ENCODE measurements around the gene TBC1D2.

TBC1D2 gene

GRCh38 chr9:98159301-98159700 lies 96.1 kb downstream of the TBC1D2 start:
- Histone ChIP-seq H3K27ac (ENCODE audit: low read length) (no peak overlapping the region), H3K4me3 (ENCODE audit: low read depth in 1 of 2, low read length in 2 of 2) (no peak overlapping the region), H3K36me3 (ENCODE audit: control insufficient read depth in 1 of 2, insufficient read depth in 2 of 2, low read length in 2 of 2) (no peaks in the 10 kb centered on the region), H3K27me3 (ENCODE audit: low read depth, low read length) (no peaks in the 10 kb centered on the region), H3K4me1 (ENCODE audit: control insufficient read depth in 1 of 2, insufficient read depth in 2 of 2, low read length in 2 of 2) (no peaks in the 10 kb centered on the region), H3K9me3 (ENCODE audit: control insufficient read depth in 1 of 2, low read length in 2 of 2) (no peaks in the 10 kb centered on the region)

GRCh38 chr9:98158071-98158831 lies 97.2 kb downstream of the TBC1D2 start:
- Histone ChIP-seq H3K4me1 (ENCODE audit: control insufficient read depth in 1 of 2, insufficient read depth in 2 of 2, low read length in 2 of 2) (no peaks in the 10 kb centered on the region), H3K36me3 (ENCODE audit: control insufficient read depth in 1 of 2, insufficient read depth in 2 of 2, low read length in 2 of 2) (no peaks in the 10 kb centered on the region), H3K27ac (ENCODE audit: low read length) (no peak overlapping the region), H3K9me3 (ENCODE audit: control insufficient read depth in 1 of 2, low read length in 2 of 2) (no peaks in the 10 kb centered on the region), H3K4me3 (ENCODE audit: low read depth in 1 of 2, low read length in 2 of 2) (no peak overlapping the region), H3K27me3 (ENCODE audit: low read depth, low read length) (no peaks in the 10 kb centered on the region)

GRCh38 chr9:98157372-98157771 lies 98.1 kb downstream of the TBC1D2 start:
- Histone ChIP-seq H3K27me3 (ENCODE audit: low read depth, low read length) (no peaks in the 10 kb centered on the region), H3K9me3 (ENCODE audit: control insufficient read depth in 1 of 2, low read length in 2 of 2) (no peaks in the 10 kb centered on the region), H3K36me3 (ENCODE audit: control insufficient read depth in 1 of 2, insufficient read depth in 2 of 2, low read length in 2 of 2) (no peaks in the 10 kb centered on the region), H3K4me1 (ENCODE audit: control insufficient read depth in 1 of 2, insufficient read depth in 2 of 2, low read length in 2 of 2) (no peaks in the 10 kb centered on the region), H3K27ac (ENCODE audit: low read length) (no peak overlapping the region), H3K4me3 (ENCODE audit: low read depth in 1 of 2, low read length in 2 of 2) (no peak overlapping the region)

DNA sequence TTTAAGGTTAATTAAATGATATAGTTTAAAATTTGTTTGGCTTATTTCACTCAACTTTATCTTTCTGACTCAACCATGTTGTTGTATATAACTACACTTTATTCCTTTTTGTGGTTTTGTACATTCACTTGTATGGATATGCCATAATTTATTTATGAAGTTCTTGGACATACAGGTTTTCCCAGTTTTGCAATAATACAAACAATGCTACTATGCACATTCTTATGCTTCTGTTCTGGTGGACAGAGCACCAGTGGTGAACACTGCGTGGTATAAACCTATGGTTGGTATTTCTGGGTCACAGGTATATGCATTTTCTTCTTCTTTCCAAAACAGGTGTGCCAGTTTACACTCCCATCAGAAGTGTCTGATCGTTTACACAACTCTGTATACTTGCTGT lies 100.8 kb downstream of the TBC1D2 start:
- Histone ChIP-seq H3K27ac (ENCODE audit: low read length) (no peak overlapping the region), H3K4me3 (ENCODE audit: low read depth in 1 of 2, low read length in 2 of 2) (no peak overlapping the region), H3K9me3 (ENCODE audit: control insufficient read depth in 1 of 2, low read length in 2 of 2) (no peaks in the 10 kb centered on the region), H3K36me3 (ENCODE audit: control insufficient read depth in 1 of 2, insufficient read depth in 2 of 2, low read length in 2 of 2) (no peaks in the 10 kb centered on the region), H3K4me1 (ENCODE audit: control insufficient read depth in 1 of 2, insufficient read depth in 2 of 2, low read length in 2 of 2) (no peaks in the 10 kb centered on the region), H3K27me3 (ENCODE audit: low read depth, low read length) (no peaks in the 10 kb centered on the region)

GRCh38 chr9:98152526-98152925 lies 102.9 kb downstream of the TBC1D2 start:
- Histone ChIP-seq H3K9me3 (ENCODE audit: control insufficient read depth in 1 of 2, low read length in 2 of 2) (no peaks in the 10 kb centered on the region), H3K4me1 (ENCODE audit: control insufficient read depth in 1 of 2, insufficient read depth in 2 of 2, low read length in 2 of 2) (no peaks in the 10 kb centered on the region), H3K4me3 (ENCODE audit: low read depth in 1 of 2, low read length in 2 of 2) (no peak overlapping the region), H3K27ac (ENCODE audit: low read length) (no peak overlapping the region), H3K36me3 (ENCODE audit: control insufficient read depth in 1 of 2, insufficient read depth in 2 of 2, low read length in 2 of 2) (no peaks in the 10 kb centered on the region), H3K27me3 (ENCODE audit: low read depth, low read length) (no peaks in the 10 kb centered on the region)

DNA sequence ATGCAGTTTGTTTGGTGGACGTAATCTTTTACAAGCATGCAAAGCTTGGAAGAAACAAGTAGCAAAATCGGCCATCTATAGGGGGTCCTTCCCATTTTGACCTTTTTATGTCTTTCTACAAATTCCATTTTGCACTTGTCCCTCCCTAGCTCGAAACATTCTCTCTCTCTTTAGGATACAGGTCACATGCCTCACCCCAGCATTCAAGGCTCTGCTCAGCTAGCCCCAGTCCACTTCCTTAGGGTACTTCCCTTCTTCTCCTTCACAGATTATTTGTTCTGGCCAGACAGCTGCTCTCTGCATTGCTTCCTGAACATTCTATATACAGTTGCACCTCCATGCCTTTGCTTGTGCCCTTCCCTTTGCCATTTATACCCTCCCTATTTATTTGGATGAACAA lies 104.7 kb downstream of the TBC1D2 start:
- no peaks in the 10 kb centered on the region for H3K36me3 ChIP-seq (ENCODE audit: control insufficient read depth in 1 of 2, insufficient read depth in 2 of 2, low read length in 2 of 2)
- no peak overlapping the region for H3K27ac ChIP-seq (ENCODE audit: low read length)
- peaks cover 0 to 3% of the 10 kb centered on the region in 2 donors for H3K4me1 ChIP-seq (ENCODE audit: control insufficient read depth in 1 of 2, insufficient read depth in 2 of 2, low read length in 2 of 2)
- H3K9me3 ChIP-seq (ENCODE audit: control insufficient read depth in 1 of 2, low read length in 2 of 2), result no peaks in the 10 kb centered on the region
- H3K27me3 ChIP-seq (ENCODE audit: low read depth, low read length), result no peaks in the 10 kb centered on the region
- no peak overlapping the region for H3K4me3 ChIP-seq (ENCODE audit: low read depth in 1 of 2, low read length in 2 of 2)

DNA sequence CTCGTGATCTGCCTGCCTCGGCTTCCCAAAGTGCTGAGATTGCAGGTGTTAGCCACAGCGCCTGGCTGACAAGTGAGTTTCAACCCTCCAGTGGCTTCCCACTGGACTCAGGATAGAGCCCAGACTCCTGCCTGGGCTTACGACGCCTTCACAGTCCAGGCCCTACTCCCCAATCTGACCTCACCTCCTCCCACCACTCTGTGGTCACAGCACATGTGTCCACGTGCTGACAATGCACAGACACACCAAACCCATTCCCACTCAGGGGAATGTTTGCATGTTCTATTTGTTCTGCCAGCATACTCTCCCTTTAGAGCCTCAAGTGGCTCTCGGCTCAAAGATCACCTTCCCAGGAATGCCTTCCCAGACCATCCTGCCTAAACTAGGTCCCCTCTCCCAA lies 105.3 kb downstream of the TBC1D2 start:
- no peaks in the 10 kb centered on the region for H3K9me3 ChIP-seq (ENCODE audit: control insufficient read depth in 1 of 2, low read length in 2 of 2)
- peaks cover 0 to 3% of the 10 kb centered on the region in 2 donors for H3K4me1 ChIP-seq (ENCODE audit: control insufficient read depth in 1 of 2, insufficient read depth in 2 of 2, low read length in 2 of 2)
- H3K27ac ChIP-seq (ENCODE audit: low read length), result no peak overlapping the region
- H3K4me3 ChIP-seq (ENCODE audit: low read depth in 1 of 2, low read length in 2 of 2), result no peak overlapping the region
- no peaks in the 10 kb centered on the region for H3K27me3 ChIP-seq (ENCODE audit: low read depth, low read length)
- H3K36me3 ChIP-seq (ENCODE audit: control insufficient read depth in 1 of 2, insufficient read depth in 2 of 2, low read length in 2 of 2), result no peaks in the 10 kb centered on the region

DNA sequence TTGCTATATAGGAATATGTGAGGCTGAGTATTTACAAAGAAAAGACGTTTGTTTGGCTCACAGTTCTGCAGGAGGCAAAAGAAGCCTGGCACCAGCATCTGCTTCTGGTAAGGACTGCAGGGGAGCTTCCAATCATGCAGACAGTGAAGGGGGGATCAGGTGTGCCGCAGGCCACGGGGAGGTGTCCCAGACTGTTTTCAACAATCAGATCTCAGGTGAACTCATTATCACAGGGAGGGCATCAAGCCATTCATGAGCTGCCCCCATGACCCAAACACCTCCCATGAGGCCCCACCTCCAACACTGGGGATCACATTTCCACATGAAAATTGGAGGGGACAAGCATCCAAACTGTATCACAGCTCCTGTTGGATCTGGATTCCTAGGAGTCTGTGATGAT lies 106.0 kb downstream of the TBC1D2 start:
- H3K4me3 ChIP-seq (ENCODE audit: low read depth in 1 of 2, low read length in 2 of 2), result no peak overlapping the region
- peaks cover 0 to 3% of the 10 kb centered on the region in 2 donors for H3K4me1 ChIP-seq (ENCODE audit: control insufficient read depth in 1 of 2, insufficient read depth in 2 of 2, low read length in 2 of 2)
- no peak overlapping the region for H3K27ac ChIP-seq (ENCODE audit: low read length)
- H3K9me3 ChIP-seq (ENCODE audit: control insufficient read depth in 1 of 2, low read length in 2 of 2), result no peaks in the 10 kb centered on the region
- no peaks in the 10 kb centered on the region for H3K36me3 ChIP-seq (ENCODE audit: control insufficient read depth in 1 of 2, insufficient read depth in 2 of 2, low read length in 2 of 2)
- H3K27me3 ChIP-seq (ENCODE audit: low read depth, low read length), result no peaks in the 10 kb centered on the region

All from muscle layer of duodenum (tissue), 2 donors.